GM19025 (cell line): Measurements from ENCODE around the gene TECR.

Experiments
- ATAC-seq: cut with Tn5 transposase; IDR thresholded peaks from one replicate; pipeline ENCODE4 v1.9.1; 2021; ENCODE audit warnings: mild to moderate bottlenecking, low read depth, moderate library complexity; ENCODE audit not compliant: unreplicated experiment

Gene TECR

GRCh38 chr19:14507704-14508542 lies 21.5 kb upstream of the TECR start:
- no peak for ATAC-seq

- no peak for ATAC-seq
Measured at GRCh38 chr19:14510311-14511228, 18.8 kb upstream of the TECR start.

- ATAC-seq, result no peak
Measured at GRCh38 chr19:14511229-14511593, 18.2 kb upstream of the TECR start.

DNA sequence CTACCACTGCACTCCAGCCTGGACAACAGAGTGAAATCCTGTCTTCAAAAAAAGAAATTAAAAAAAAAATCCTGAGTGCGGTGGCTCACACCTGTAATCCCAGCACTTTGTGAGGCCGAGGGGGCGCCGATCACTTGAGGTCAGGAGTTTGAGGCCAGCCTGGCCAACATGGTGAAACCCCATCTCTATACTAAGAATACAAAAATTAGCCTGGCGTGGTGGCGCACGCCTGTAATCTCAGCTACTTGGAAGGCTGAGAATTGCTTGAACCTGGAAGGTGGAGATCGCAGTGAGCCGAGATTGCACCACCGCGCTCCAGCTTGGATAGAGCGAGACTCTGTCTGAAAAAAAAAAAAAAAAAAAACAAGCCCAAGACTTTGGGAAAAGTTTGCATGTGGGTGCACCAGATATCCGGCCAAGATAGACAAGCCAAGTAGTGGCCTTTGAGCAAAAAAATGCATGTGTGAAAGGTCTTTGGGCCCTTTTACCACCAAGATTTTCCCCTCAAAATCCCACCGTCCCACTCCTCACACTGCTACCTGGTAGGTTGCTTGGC lies 16.9 kb upstream of the TECR start:
- ATAC-seq, result no peak

DNA sequence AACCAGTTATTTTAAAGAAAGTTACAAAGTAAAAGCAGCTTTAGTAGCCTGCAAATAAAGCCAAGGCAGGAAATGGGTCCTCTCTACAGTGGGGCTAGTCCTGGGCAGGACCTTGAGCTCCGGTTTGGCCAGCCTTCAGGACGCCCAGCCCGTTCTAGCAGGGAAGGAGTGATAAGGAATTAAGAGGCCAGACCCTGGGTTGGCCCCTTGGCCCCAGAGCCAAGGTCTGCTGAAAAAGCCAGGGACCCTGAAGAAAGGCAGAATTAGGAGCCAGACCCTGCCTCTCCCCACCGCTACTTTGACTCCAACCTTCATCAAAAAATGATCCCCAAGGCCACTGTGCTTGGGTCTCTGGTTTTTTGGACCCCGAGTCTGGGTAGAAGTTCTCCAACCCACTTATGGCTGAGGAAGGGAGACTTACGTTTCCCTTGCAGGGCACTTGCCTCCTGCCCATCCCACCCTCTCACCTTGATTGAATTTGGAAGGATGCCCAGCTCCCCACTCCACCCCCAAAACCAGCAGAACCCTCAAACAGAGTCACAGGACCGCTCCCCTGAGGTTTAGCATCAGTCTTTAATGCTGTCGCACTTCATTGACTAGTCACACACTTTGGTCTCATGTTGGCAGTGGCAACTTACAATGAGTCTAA lies 15.1 kb upstream of the TECR start:
- no peak for ATAC-seq

DNA sequence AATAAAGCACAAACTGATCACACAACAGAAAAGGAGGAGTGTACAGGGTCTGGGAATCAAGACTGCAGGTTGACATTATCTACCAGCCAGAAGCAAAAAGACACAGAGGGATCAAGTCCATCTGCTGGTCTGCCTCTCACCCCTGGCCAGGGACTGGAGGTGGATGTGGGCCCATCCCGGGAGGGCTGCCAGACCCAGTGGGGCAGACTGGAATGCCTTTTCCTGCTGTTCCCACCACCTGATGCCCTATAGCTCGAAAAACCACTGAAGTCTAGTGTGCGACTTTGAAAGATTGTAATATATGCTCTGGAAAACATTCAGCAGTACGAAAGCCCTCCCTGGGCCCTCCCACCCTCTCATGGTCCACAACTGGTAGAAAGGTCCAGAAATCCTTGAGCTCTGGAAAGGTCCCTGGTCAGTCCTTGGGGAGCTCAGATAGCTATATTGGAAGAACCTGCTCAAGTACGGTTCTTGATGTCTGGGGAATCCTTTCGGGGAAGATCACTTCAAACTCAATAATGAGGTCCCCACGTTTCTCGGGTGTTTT lies 13.8 kb upstream of the TECR start:
- no peak for ATAC-seq

DNA sequence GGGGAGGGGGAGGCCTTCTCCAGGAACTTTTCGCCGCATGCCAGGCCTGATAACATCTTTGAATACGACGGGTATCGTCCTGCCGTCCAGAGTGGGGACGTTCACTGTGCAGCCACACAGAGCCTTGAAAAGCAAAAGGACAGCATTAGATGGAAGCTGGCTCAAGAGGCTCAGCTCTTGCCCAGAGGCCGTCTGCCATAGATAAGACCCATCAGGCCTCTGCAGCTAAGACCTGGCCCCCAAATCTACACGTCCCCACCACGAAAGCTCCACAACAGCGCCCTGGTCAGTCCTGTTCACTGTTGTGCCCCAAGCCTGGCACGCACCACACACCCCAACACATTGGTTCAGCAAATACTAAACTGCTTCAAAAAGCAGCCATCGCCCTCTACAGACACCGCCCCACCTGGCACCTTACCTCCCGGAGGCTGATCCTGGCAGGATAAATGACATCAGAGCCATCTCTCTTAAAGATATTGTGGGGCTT lies 13.3 kb upstream of the TECR start:
- ATAC-seq, result no peak

DNA sequence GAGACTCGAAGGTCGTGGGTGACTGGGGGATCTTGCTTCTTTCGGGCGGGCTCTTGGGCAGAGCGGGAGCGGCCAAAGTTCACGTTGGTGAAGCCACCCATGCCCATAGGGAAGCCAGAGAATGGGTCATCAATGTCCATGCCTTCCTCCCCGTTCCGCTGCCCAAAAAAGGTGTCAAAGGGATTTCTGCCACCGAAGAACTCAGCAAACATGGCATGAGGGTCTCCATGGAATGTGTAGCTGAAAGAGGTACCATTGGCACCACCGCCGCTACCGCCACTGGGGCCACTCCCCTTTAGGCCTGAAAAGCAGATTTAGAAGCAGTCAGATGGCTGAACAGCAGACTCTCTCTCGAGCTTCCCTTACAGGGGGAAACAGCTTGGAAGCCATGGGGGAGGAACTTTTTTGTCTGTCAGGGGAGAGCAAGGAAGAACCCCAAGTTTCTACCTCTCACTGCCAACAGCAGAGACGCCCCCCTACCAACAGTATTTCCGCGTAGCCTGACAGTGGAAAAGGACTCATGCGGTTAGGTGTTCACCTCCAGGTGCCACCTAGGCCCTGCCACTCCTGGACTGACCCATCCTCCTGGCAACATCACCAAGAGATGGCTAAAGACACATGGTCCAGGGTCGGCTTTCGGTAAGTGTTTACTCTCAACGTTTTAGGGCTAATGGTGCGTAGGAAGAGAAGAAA lies 12.5 kb upstream of the TECR start:
- ATAC-seq, result no peak

GRCh38 chr19:14517446-14517839 lies 12.0 kb upstream of the TECR start:
- ATAC-seq, result no peak

- ATAC-seq, result peak; percentile 55
Measured at GRCh38 chr19:14517840-14518505, 11.4 kb upstream of the TECR start, which contains the start of gene DNAJB1. Gene DNAJB1 (minus strand): TSS chr19:14518397. CDS start chr19:14518349, 48 bp downstream.

- ATAC-seq, result no peak
Measured at GRCh38 chr19:14519245-14519859, 10.0 kb upstream of the TECR start.

GRCh38 chr19:14519860-14520407 lies 9.5 kb upstream of the TECR start:
- no peak for ATAC-seq

- no peak for ATAC-seq
Measured at GRCh38 chr19:14520543-14520942, 8.9 kb upstream of the TECR start.

DNA sequence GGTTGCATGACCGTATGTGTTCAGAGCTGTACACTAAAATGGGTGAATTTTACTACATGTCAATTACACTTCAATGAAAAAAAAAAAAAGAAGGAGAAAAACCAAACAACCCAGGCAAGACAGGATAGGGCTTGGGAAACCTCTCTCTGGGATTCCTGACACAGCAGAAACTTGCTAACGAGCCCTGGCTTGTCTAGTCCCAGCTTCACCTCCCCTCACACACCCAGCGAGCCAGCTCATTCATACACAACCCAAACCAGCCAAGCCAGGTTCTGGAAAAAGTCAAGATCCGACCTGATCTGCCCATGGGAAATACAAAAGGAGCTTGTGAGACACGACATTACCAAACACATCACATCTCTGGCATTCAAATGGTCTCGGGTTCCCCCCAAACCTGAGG lies 3.7 kb upstream of the TECR start:
- no peak for ATAC-seq

DNA sequence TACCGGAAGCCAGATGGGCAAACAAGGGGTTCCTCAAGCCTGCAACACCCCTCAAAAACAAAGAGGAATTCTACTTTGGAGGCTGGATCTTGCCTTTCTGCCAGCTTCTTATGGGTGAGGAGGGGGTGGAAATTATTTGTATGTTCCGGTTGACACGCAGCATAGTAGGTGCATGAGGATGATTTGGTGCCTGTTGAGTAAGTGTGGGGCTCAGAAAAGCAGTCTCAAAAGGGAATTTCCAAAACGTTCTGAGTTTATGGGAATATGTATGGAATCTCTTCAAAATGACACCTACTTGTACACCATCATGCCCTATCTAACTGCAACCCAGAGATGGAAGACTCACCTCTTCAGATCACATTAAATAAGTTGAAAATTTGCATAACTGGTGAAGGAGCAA lies 3.0 kb upstream of the TECR start:
- ATAC-seq, result no peak

- no peak for ATAC-seq
Measured at GRCh38 chr19:14528419-14529253, 758 bp upstream of the TECR start.

DNA sequence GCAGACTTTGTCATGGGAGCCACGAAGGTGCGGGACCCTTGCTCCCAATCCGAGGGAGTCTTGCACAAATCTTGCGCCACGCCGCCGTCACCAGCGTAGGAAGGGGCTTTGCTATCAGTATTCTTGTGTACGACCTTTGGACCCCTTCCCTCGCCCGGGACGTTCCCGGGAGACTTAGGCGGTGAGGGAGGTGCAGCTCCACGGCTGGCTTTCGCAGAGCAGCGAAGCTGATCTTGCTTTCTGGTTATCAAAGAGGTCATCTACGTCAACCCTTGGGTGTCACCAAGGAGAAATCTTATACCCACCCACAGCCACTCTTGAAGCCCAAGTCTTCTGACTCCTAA lies 583 bp downstream of the TECR start:
- no peak for ATAC-seq

DNA sequence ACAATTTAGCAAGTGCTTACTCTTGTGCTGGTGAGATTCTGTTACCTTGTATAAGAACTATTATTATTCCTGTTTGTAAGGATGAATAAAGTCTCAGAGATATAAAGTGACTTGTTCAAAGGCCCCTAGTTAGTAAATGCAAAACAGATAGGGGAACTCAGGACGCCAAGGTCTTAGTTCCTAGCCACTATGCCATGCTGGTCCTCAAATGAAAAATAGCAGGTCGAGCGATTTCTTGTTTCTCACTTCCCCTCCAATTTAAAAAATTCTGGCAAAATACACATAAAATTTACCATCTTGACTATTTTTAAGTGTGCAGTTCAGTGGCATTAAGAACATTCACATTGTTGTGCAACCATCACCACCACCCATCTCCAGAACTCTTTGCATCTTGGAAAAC lies 1.1 kb downstream of the TECR start:
- ATAC-seq, result no peak
